ENCODE results near the gene TAGAP. TPM values are rescaled to one million over a fixed set of nuclear protein-coding genes. Genes with fewer than 3 reads are reported as not detected.

TAGAP gene
- total and polyA plus RNA-seq, 2 donors (not counting 3 experiments of a cell fraction or from before 2014, with no cell fraction given) = not detected

DNA sequence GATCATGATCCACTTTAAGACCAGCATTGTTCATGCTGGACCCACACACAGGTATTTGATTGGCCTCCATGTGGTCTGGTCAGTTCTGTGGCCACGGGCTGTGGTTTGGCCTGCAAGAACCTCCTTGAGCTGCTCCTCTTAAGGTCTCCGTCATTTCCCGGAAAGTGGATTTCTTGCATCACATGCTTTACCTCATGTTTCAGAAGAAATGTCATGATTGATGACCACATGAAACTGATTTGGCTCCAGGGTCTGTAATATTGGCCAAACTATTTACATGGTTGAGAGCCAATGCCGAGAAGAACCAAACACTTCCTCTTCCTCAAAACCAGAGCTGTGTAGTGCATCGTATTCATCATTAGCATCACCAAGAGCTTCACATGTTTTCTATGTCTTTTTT is 31.6 kb downstream of the TAGAP start:
- no peak for TF ChIP-seq MYC (IDR thresholded peaks at IDR 0.05; ENCODE audit: low read depth, low read length)
- TF ChIP-seq JUN (IDR thresholded peaks at IDR 0.05; ENCODE audit: borderline replicate concordance, insufficient read depth, insufficient read length, low read depth) = no peak
- TF ChIP-seq POLR2AphosphoS5 (IDR thresholded peaks at IDR 0.05; ENCODE audit: insufficient read depth, low read depth, low read length) = no peak
- no peak for TF ChIP-seq GATA2 (IDR thresholded peaks at IDR 0.05; ENCODE audit: insufficient read depth, insufficient read length, low read depth, low read length)
- no peak for TF ChIP-seq POLR2A (IDR thresholded peaks at IDR 0.05; ENCODE audit: low read depth, low read length)
- no peak for TF ChIP-seq FOS (IDR thresholded peaks at IDR 0.05; ENCODE audit: borderline replicate concordance, insufficient read depth, low read length)
- TF ChIP-seq, protein P1, sequence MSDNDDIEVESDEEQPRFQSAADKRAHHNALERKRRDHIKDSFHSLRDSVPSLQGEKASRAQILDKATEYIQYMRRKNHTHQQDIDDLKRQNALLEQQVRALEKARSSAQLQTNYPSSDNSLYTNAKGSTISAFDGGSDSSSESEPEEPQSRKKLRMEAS (IDR thresholded peaks at IDR 0.05; ENCODE audit: insufficient read depth, insufficient read length) = no peak
- TF ChIP-seq, protein P2, sequence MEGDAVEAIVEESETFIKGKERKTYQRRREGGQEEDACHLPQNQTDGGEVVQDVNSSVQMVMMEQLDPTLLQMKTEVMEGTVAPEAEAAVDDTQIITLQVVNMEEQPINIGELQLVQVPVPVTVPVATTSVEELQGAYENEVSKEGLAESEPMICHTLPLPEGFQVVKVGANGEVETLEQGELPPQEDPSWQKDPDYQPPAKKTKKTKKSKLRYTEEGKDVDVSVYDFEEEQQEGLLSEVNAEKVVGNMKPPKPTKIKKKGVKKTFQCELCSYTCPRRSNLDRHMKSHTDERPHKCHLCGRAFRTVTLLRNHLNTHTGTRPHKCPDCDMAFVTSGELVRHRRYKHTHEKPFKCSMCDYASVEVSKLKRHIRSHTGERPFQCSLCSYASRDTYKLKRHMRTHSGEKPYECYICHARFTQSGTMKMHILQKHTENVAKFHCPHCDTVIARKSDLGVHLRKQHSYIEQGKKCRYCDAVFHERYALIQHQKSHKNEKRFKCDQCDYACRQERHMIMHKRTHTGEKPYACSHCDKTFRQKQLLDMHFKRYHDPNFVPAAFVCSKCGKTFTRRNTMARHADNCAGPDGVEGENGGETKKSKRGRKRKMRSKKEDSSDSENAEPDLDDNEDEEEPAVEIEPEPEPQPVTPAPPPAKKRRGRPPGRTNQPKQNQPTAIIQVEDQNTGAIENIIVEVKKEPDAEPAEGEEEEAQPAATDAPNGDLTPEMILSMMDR (IDR thresholded peaks at IDR 0.05; ENCODE audit: extremely low read depth in 1 of 2, insufficient read depth in 1 of 2, low read depth in 1 of 2, low read length in 2 of 2) = no peak
- no peak for TF ChIP-seq EZH2 (IDR thresholded peaks at IDR 0.05; ENCODE audit: borderline replicate concordance, low read depth, low read length, severe bottlenecking)
- no peaks in the 10 kb centered on the region for H3K9me1 ChIP-seq (replicated peaks; ENCODE audit: control insufficient read depth, extremely low read depth, insufficient read depth, low read length)
- H3K9ac ChIP-seq (replicated peaks; ENCODE audit: extremely low read depth, insufficient read depth, low read length) = no peak overlapping the region
- no peaks in the 10 kb centered on the region for H3K36me3 ChIP-seq (ENCODE audit: control insufficient read depth in 2 of 2, extremely low read depth in 1 of 2, insufficient read depth in 2 of 2, low read length in 2 of 2)
- BruUV-seq (replicated peaks) = no TSS peak
- H3K4me1 ChIP-seq (ENCODE audit: control insufficient read depth, extremely low read depth, insufficient read depth, low read length) = no peaks in the 10 kb centered on the region
- intact Hi-C loops (cut with micrococcal nuclease) = no loop called here
- no peak overlapping the region for H2AFZ ChIP-seq (ENCODE audit: low read depth, low read length)
- no peak overlapping the region for H3K27ac ChIP-seq (ENCODE audit: insufficient read depth, low read depth, low read length)
- FAIRE-seq = no peak
- dilution Hi-C loops (cut with MboI; ENCODE audit: extremely low pct_ligation_motif_present, low sequenced_read_pairs) = no loop called here
- H3K27me3 ChIP-seq (ENCODE audit: control insufficient read depth in 2 of 2, insufficient read depth in 2 of 2, low read length in 2 of 2) = no peaks in the 10 kb centered on the region
- no peak for DNase-seq (ENCODE audit: low read depth, low spot score)
- ChIA-PET CTCF (interaction anchor here (1.6 kb wide), 1 partner anchor 29 kb away, joined by 4 read pairs; no protein-coding TSS in a partner anchor), POLR2A (no interaction called here)
- no peaks in the 10 kb centered on the region for H3K79me2 ChIP-seq (ENCODE audit: control insufficient read depth, insufficient read depth, low read length)
- no peaks in the 10 kb centered on the region for H3K9me3 ChIP-seq (replicated peaks; ENCODE audit: control insufficient read depth, insufficient read depth, low read length)
- no peak overlapping the region for H3K4me3 ChIP-seq (replicated peaks in 1 of 3; ENCODE audit: insufficient read depth in 1 of 3, low read depth in 1 of 3, low read length in 3 of 3)
- no peak overlapping the region for H3K4me2 ChIP-seq (ENCODE audit: insufficient read depth, low read length)
- no peaks in the 10 kb centered on the region for H4K20me1 ChIP-seq (replicated peaks; ENCODE audit: control insufficient read depth, extremely low read depth, insufficient read depth, low read length)
